ENCODE data around the gene ENAM. TPM values are rescaled to one million over a fixed set of nuclear protein-coding genes. Genes with fewer than 3 reads are reported as not detected.

ENAM gene
- polyA plus RNA-seq, 2 of the 4 experiments (the other 2 are of a cell fraction), result 0.01 to 0.16 TPM

DNA sequence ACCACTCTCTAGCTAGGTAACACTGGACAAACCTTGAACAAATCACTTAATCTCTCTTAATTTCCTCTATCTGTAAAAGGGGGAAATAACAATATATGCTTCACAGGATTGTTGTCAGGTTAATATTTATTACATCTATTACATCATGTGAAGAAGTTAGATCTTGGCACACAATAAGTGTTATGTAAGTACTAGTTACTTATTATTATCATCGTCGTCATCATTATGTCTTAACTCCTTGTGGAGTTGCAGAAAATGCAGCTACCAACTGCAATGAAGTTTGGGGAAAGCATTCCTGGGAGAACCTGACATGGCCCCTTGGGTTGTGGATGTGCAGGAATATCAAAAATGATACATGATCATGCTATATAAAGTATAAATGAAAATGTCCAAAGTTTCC is 42.5 kb downstream of the ENAM start (continued):
- TF ChIP-seq HOXB13 (CRISPR knock-in tag; IDR thresholded peaks at IDR 0.05; ENCODE audit: low read depth) (no peak), NFE2L2 (conservative IDR thresholded peaks at IDR 0.05; ENCODE audit: low read length) (no peak), TFCP2L1 (CRISPR knock-in tag; IDR thresholded peaks at IDR 0.05) (no peak), SREBF2 (IDR thresholded peaks at IDR 0.05) (no peak)

DNA sequence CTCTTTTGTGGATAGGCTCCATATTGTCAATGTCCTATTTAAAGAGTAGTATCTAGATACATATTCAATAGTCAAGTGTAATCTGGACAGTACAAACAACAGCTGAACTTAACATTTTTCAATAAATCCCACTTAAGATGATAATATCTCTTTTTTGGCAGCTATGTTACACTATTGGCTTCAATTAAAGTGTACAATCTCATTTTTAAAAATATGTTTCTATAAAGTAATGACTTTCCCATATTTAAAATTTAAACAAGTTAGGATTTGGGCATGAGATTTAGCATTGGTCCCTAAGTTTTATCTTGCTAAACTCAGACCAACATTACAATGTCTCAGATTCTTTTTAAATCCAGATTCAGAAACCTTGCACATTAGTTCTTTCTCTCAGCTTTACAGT is 45.6 kb downstream of the ENAM start:
- POLR2A ChIA-PET, result no interaction called here
- CTCF ChIA-PET, result interaction anchor here (1.0 kb wide), 1 partner anchor 22 kb away, joined by 4 read pairs; no protein-coding TSS in a partner anchor
- H3K27ac ChIP-seq, result no peak overlapping the region
- TF ChIP-seq EHMT2 (IDR thresholded peaks at IDR 0.05; ENCODE audit: low read depth), result no peak
- TF ChIP-seq CBX2 (IDR thresholded peaks at IDR 0.05; ENCODE audit: borderline replicate concordance, low read depth), result no peak
- TF ChIP-seq ZNF302 (CRISPR knock-in tag; IDR thresholded peaks at IDR 0.05), result no peak
- TF ChIP-seq FOSB (CRISPR knock-in tag; IDR thresholded peaks at IDR 0.05), result no peak
- TF ChIP-seq ESRRA (IDR thresholded peaks at IDR 0.05; ENCODE audit: borderline replicate concordance, low read length), result no peak
- TF ChIP-seq CHD2 (IDR thresholded peaks at IDR 0.05; ENCODE audit: low read length, partially characterized antibody), result no peak
- DNase-seq (ENCODE audit: low read depth in 1 of 2, low spot score in 1 of 2), result no peak
- no peak overlapping the region for H3K4me2 ChIP-seq
- no peaks in the 10 kb centered on the region for H3K9me3 ChIP-seq
- peaks cover 26% of the 10 kb centered on the region for H3K4me1 ChIP-seq
- H3K4me3 ChIP-seq, result no peak overlapping the region
- ATAC-seq, result no peak
- no peak for FAIRE-seq

DNA sequence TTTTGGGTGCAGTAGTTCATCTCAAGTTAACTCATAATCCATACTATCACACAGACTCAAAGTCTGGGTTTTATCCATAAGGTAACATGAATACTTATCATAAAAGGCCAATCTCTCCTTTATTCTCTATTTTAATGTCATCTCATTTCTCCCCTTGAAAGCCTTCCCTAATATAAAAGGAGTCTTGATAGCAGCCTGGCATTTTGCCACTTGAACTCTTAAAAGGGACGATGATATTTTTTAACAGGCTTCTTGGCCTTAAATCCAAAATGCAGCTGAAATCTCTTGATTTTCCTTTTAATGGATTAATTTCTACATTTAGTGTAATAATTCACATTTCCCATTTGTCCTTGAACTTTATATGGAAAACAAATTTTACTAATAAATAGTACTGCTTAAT is 46.2 kb downstream of the ENAM start:
- Histone ChIP-seq H3K27ac (no peak overlapping the region), H3K4me1 (peaks cover 21% of the 10 kb centered on the region), H3K4me3 (no peak overlapping the region), H3K9me3 (no peaks in the 10 kb centered on the region), H3K4me2 (no peak overlapping the region)
- FAIRE-seq (no peak), ATAC-seq (no peak), DNase-seq (ENCODE audit: low read depth in 1 of 2, low spot score in 1 of 2) (no peak)
- ChIA-PET POLR2A (no interaction called here), CTCF (interaction anchor here (1.0 kb wide), 1 partner anchor 23 kb away, joined by 4 read pairs; no protein-coding TSS in a partner anchor)
- TF ChIP-seq TFCP2L1 (CRISPR knock-in tag; IDR thresholded peaks at IDR 0.05) (no peak), MYC (IDR thresholded peaks at IDR 0.05; ENCODE audit: borderline replicate concordance, low read length) (no peak), KDM5A (IDR thresholded peaks at IDR 0.05) (no peak), EHMT2 (IDR thresholded peaks at IDR 0.05; ENCODE audit: low read depth) (no peak), ZC3H11A (IDR thresholded peaks at IDR 0.05) (no peak), KDM1A (IDR thresholded peaks at IDR 0.05; ENCODE audit: low read depth) (no peak), CEBPB (IDR thresholded peaks at IDR 0.05) (no peak), HOXA7 (CRISPR knock-in tag; IDR thresholded peaks at IDR 0.05) (no peak), ZSCAN20 (CRISPR knock-in tag; IDR thresholded peaks at IDR 0.05) (no peak), HEYL (CRISPR knock-in tag; IDR thresholded peaks at IDR 0.05) (no peak), ZNF302 (CRISPR knock-in tag; IDR thresholded peaks at IDR 0.05) (no peak), ZFP36 (IDR thresholded peaks at IDR 0.05; ENCODE audit: borderline replicate concordance, partially characterized antibody) (no peak)
- TF ChIP-seq, protein P1, sequence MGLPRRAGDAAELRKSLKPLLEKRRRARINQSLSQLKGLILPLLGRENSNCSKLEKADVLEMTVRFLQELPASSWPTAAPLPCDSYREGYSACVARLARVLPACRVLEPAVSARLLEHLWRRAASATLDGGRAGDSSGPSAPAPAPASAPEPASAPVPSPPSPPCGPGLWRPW (IDR thresholded peaks at IDR 0.05), result no peak
- 88% methylated on average over 1 of the region's 1 CpG for WGBS (ENCODE audit: missing lambda C conversion rate)

DNA sequence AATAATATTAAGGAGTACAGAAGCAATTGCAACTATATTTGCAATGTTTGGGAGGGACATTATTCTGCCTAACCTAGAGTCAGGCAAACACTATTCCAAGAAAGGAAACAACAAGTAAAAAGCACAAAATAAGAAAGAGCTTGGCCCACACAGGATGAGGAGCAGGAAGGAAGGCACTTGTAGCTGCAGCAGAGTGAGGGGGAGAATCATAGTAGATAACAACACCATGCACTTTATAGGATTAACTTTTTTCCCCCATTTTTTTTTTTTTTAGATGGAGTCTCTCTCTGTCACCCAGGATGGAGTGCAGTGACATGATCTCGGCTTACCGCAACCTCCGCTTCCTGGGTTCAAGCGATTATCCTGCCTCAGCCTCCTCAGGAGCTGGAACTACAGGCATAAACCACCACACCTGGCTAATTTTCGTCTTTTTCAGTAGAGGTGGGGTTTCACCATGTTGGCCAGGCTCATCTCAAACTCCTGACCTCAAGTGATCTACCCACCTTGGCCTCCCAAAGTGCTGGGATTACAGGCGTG is 48.1 kb downstream of the ENAM start:
- POLR2A ChIA-PET, result no interaction called here
- no peak for FAIRE-seq
- TF ChIP-seq CHD4 (IDR thresholded peaks at IDR 0.05; ENCODE audit: borderline replicate concordance) (no peak), GATA3 (IDR thresholded peaks at IDR 0.05; ENCODE audit: borderline replicate concordance) (no peak), HOXB5 (CRISPR knock-in tag; IDR thresholded peaks at IDR 0.05) (no peak), HDAC2 (IDR thresholded peaks at IDR 0.05) (no peak), MYC (IDR thresholded peaks at IDR 0.05; ENCODE audit: borderline replicate concordance, low read length) (no peak), NFE2L2 (conservative IDR thresholded peaks at IDR 0.05; ENCODE audit: low read length) (no peak), CBX8 (IDR thresholded peaks at IDR 0.05) (no peak), CHD2 (IDR thresholded peaks at IDR 0.05; ENCODE audit: low read length, partially characterized antibody) (no peak), FOXS1 (CRISPR knock-in tag; IDR thresholded peaks at IDR 0.05) (no peak), PHF8 (IDR thresholded peaks at IDR 0.05; ENCODE audit: borderline replicate concordance, low read depth) (no peak), ZFP36 (IDR thresholded peaks at IDR 0.05; ENCODE audit: borderline replicate concordance, partially characterized antibody) (no peak), JUN (IDR thresholded peaks at IDR 0.05) (no peak), RAD21 (conservative IDR thresholded peaks at IDR 0.05 in 1 of 2, IDR thresholded peaks at IDR 0.05 in 1 of 2) (no peak), KDM1A (IDR thresholded peaks at IDR 0.05; ENCODE audit: low read depth) (no peak), EHF (CRISPR knock-in tag; IDR thresholded peaks at IDR 0.05) (no peak), ZSCAN20 (CRISPR knock-in tag; IDR thresholded peaks at IDR 0.05) (no peak)
- TF ChIP-seq, protein P2, sequence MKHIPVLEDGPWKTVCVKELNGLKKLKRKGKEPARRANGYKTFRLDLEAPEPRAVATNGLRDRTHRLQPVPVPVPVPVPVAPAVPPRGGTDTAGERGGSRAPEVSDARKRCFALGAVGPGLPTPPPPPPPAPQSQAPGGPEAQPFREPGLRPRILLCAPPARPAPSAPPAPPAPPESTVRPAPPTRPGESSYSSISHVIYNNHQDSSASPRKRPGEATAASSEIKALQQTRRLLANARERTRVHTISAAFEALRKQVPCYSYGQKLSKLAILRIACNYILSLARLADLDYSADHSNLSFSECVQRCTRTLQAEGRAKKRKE (CRISPR knock-in tag; IDR thresholded peaks at IDR 0.05; ENCODE audit: low read depth), result no peak
- TF ChIP-seq, protein P1 (IDR thresholded peaks at IDR 0.05), result no peak

More for the DNA sequence above, 48.1 kb downstream of the ENAM start:
- 74% methylated on average over 6 of the region's 6 CpGs for WGBS (ENCODE audit: missing lambda C conversion rate)
- H3K27ac ChIP-seq, result no peak overlapping the region
- H3K4me2 ChIP-seq, result no peak overlapping the region
- H3K4me3 ChIP-seq, result no peak overlapping the region
- no peaks in the 10 kb centered on the region for H3K9me3 ChIP-seq
- H3K4me1 ChIP-seq, result peaks cover 3% of the 10 kb centered on the region; the same call in 1 of the 3 replicates
- CTCF ChIA-PET, result interaction anchor here (0.7 to 1.1 kb wide), 2 partner anchors 20 to 75 kb away, joined by 3 read pairs; no protein-coding TSS in a partner anchor
- ATAC-seq (no peak), DNase-seq (ENCODE audit: low read depth in 1 of 2, low spot score in 1 of 2) (no peak)
